OCI-M2 (cell line): ENCODE measurements around the gene TCFL5.
"Not testable (repeated sequence)": the region's sequence is repeated elsewhere in the genome, so short reads cannot be mapped to it uniquely, and the experiment has no call there.

ENCODE experiments used
- DNase-seq: peaks from one replicate; lab custom pipeline; 2025; ENCODE audit not compliant: unreplicated experiment; lab: John Stamatoyannopoulos, UW

Gene TCFL5

DNA sequence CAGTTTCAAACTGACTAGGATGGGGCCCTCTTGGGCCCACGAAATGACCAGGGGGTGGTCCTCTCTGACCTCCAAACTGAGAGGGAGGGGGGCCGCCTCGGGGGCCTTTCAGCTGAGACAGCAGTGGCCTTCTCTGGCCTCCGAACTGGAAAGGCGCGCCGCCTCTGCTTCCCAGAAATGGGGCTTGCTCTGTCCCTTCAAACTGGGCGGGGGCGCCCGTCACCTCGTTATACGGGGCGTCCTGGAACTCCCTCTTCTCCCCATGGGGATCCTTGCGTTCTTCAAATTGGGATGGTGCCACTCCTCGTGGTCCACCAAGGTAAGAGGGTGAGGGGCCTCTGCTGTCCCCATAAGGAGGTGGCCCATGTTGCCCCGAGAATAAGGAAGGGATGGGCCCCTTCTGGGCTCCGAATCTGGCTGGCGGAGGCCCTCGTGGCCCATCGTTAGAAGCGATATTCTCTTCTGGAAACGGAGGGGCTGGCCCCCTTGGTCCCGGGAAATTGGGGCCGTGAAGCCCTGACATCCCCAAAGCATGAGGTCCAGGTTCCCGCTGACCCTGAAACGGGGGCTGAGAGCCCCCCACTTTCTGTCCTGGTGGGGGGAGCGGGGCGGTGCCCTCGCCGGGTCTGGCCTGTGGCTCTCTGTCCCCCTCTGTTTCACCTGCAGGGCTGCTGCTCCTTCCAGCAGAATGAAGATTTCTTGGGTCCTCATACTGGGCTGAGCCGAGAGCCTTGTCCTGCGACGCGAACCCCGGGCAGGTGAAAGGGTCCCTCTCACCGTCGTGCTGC lies 18.7 kb upstream of the TCFL5 start:
- DNase-seq: no peak

DNA sequence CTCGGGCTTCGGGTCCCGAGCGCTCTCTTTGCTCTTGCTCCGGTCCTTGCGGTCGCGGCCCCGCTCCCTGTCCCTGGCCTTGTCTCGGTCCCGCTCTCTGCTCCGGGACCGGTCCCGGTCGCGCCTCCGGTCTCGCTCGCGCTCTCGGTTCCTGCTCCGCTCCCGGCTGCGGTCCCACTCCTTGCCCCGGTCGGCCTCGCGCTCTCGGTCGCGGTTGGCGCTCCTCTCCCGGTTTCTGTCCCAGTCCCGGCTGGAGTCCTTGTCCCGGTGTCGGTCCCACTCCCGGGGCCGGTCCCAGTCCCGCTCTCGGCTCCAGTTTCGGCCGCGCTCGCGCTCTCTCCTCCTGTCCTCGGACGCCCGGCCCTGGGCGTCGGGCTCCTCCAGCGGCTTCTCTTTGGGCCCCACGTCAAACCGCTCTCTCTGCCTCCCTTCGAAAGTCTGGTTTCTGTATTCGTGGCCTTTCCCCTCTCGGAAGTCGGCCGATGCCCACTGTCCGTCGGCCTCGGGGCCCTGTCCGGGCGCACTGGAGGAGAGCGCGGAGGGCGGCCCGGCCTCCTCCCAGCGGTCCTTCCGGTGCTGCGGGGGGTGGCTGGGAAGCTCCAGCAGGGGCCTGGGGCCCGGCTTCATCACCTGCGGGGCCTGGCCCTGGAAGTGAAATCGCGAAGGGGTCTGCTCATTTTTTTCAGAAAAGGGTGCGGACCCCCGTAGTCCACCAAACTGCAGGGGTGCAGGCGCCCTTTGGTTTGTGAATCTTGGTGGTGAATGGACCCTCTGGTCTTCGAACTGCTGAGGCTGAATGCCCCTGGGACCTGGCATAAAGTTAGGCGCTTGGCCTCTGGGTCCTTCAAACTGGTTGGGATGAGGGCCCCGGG lies 17.9 kb upstream of the TCFL5 start:
- DNase-seq: no peak

DNA sequence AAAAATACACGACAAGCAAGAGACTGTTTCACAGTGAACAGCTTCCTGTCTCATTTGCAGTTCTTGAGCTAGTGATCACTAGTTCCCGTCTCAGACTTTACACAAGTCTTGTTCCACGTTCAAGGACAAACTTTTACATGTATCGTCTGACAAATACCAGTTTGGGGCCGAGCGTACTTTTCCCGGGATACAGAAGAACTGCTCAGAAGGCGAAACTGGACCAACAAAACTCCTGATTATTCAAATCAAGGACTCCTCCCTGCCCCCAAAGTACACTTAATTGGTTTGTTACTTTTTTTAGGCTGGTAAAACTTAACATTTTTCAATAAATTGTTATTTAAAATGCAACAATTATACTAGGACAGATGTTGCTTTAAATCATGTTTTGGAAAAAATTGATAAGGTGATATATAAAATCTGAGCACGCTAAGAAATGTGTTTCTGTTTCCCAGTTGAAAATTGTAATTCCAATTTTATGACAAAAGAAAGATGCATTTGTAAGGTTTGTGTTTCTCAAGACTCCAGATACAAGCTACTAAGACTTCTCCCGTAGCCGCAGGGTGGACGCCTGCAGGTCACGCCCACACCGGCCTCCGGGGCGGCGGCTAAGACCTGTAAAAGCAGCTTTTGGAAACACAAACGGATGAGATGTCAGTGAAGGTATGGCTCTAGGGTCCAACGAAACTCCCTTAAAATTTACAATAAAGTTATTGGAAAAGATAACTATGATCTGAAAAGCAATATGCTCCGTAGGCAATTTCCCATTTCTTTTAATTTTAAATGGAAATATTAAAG lies 16.8 kb upstream of the TCFL5 start:
- DNase-seq: no peak

DNA sequence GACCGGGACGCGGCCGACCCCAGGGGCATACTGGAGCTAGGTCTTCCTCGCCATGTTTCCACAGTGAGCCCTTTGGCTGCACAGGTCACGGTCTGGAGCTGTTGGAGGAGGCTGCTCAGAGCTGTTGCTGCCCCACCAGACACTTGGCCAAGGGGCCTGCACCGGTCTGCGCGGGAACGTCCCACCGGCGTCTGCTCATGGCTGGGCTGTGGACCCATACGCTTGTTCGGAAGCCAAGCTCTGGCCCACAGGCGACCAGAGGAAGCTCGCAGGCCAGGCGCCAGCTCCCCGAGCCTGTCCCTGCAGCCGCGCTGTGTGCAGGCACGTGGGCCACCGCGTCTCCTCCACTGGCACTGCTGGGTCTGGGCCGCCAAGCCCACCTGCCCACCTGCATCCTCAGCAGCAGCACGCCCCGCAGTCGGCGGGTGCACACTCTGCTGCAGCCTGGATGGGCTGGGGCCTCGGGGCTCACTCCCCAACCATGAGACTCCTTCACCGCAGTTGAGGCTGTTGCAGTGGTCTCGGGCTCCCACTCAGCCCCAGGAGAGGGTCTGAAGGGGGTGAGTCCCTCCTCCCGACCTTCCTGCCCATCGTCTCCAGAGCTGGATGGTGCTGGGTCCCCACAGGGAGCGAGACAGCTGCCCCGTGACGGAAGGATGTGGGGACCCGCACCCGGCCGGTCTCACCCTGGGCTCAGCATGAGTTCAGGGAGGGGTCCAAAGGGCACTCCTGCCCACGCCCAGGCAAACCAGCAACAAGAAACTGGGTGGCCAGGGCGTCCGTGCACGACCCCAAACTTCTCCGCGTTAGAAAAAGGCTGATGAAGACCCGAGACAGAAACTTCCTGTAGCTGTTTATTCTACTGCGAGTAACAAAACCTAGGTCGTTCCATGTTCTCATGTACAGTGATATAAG lies 15.5 kb upstream of the TCFL5 start:
- DNase-seq: no peak

DNA sequence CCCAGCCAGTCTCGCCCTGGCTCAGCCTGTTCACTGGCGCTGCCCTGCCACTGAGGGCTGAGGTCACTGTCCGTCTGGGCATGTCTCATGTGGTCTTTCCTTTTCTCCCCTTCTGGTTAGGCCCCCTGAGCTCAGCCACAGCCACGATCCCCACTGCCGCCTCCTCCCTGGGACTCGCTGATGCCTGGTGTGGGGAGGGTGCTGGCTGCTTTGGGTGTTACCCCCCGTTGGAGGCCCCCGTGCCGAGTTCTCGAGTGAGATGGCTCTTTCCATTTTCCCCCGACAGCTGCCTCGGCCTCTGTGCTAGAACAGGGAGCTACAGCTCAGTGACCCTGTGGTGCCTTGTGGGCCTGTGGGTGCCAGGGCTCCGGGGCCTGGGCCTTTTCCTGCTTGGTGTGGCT lies 14.9 kb upstream of the TCFL5 start:
- DNase-seq: no peak

DNA sequence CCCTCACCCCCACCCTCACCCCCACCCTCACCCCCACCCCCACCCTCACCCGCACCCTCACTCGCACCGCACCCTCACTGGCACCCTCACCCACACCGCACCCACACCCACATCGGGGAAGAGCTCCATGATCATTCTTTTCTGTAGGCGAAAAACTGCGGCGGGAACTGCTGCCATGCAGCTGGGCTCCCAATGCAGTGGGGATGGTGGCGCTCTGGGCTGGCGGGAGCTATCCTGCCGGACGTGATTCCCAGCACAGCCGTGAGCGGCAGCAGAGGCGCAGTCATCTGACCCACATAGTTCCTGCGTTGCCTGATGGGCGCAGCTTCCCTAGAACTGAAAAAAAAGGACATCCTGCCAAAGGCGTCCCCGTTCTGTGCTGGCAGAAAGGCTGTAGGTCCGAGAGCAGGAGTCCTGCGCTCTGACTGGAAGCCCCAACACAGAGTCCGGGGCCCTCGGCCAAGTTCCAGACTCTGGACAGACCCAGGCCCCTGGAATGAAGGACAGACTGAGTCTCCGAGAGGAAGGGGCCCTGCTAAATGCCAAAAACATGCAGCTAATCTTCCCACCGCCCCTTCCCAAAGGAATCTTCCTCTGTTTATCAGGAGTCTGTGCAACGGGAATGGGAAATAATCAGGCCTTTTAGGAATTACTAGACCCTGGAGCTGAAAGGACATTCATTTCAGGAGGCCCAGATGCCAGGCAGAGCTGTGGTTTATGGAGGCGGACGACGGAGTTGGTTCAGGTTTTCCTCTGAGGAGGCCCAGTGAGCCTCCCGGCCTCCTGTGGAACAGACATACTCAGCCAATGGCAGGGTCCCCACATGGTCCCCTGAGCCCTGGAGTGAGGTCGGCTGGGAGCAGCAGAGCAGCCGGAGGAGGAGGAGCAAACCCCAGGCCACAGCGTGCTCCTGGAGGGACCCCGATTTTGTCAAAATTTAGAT lies 14.1 kb upstream of the TCFL5 start:
- no peak for DNase-seq

DNA sequence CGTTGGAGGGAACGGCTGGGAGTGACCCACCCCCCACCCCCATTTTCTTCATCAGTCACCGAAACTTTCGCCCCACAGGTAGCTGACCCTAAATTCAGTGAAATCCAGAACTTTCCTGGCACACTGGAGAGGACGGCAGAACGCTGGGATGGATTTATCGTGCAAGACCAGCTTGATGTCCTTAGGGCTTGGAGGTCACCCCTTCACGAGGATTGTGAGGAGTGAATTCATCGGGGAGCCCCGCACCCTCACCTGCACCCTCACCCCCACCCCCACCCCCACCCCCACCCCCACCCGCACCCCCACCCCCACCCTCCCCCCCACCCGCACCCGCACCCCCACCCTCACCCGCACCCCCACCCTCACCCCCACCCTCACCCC lies 13.3 kb upstream of the TCFL5 start:
- no peak for DNase-seq

DNA sequence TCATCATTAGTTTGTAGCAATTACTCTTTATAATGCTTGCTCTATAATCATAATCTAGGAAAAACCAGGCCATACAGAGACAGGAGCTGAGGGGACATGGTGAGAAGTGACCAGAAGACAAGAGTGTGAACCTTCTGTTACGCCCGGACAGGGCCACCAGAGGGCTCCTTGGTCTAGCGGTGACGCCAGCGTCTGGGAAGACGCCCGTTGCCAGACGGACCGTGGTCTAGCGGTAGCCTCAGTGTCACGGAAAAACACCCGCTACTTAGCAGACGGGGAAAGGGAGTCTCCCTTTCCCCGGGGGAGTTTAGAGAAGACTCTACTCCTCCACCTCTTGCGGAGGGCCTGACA lies 12.0 kb upstream of the TCFL5 start:
- DNase-seq: not testable (repeated sequence)

DNA sequence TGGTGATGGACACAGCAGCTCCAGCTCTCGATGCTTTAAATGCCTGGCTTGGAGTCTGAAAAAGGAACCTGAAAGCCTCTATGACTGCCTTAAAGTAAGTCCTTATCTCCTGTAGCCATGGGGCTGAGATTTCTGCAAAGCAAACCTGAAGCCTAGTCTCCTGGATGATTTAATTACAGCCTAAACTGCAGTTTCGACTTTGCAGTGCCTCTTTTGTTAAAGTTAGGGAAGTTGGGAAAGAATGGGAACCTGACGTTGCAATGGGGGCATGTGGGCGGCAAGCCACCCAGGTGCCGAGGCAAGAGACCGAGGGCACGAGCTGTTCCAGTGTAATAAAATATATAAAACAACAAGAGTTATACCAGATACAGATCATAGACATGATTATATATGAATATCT lies 11.7 kb upstream of the TCFL5 start:
- DNase-seq: no peak

DNA sequence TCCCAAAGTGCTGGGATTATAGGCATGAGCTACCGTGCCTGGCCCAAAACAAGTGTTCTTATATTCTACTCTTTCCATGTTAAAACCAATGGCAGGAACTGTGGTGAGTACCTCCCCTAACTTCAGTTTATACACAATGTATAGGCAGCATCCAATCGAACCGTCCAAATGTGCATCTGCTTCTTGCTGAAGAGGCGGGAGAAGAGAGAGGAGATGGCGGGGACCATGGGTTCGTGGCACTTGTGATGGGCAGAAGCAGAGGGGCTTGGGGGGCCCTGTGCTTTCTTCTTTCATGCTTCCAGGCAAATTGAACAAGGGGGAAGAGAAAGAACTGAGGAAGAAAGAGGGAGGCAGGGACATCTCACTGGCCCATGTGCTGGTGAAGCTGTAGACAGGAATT lies 11.2 kb upstream of the TCFL5 start:
- no peak for DNase-seq

DNA sequence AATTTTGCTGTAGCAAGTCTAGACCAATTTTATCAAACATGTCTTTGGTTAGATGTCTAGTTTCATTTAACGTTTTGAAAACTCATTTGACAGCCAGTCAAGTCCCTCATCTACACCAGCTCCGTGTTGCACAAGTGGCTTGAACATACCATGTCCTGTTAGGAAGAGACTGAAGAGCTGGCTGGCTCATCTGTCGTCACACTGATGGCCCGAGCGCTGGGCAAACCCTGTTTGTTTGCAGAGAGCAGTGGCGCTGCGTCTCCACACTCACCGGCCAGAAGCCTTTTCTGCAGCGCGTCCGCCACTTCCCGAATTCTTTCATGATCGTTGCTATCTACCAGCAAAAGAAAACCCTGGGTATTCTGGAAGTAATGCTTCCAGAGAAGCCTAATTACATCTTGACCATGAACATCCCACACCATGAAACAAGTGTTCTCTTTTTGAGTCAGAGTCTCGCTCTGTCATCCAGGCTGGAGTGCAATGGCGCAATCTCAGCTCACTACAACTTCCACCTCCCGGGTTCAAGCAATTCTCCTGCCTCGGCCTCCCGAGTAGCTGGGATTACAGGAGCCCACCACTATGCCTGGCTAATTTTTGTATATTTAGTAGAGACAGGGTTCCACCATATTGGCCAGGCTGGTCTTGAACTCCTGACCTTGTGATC lies 10.7 kb upstream of the TCFL5 start:
- no peak for DNase-seq

DNA sequence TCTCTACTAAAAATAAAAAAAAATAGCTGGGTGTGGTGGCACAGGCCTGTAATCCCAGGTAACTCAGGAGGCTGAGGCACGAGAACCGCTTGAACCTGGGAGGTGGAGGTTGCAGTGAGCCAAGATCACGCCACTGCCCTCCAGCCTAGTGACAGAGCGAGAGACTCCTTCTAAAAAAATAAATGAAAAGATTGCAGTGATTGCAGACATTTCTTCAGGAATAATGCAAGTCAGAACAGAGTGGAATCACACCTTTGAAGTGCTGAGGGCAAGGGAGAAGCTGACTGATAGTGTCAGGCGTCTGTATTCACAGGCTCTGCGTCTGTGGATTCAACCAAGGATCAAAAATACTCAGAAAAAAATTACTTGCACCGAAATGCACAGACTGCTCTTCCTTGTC lies 2.6 kb upstream of the TCFL5 start:
- no peak for DNase-seq

DNA sequence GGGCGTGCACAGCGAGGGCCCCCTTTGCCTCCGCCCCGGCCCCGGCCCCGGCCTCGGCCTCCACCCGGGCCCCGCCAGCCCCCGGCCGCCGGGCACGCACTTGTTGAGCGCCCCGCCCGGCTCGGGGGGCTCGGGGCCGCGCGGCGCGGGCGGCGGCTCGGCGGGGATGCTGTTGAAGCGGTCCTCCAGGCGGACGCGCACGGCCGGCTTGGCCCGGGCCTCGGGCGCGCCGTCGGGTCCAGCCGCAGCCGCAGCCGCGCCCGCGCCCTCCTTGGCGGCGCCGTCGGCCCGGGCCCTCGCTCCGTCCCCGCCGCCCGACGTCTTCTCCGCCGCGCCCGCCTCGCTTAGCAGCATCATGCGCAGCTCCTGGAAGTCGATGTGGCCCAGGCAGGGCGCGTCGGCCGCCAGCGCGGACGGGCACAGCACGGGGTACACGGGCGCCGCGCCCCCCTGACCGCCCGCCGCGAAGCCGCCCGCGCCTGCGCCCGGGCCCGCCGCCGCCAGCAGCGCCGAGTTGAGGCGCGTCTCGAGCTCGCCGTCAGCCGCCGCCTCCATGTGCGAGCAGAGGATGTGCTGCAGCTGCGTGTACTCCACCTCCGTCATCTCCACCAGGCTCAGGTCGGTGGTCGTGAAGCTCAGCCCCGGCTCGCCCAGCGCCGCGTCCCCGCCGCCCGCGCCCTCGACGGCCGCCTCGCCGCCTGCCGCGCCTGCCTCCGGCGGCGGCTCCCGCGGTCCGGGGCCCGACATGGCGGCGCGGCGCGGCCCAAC lies 514 bp downstream of the TCFL5 start:
- no peak for DNase-seq

DNA sequence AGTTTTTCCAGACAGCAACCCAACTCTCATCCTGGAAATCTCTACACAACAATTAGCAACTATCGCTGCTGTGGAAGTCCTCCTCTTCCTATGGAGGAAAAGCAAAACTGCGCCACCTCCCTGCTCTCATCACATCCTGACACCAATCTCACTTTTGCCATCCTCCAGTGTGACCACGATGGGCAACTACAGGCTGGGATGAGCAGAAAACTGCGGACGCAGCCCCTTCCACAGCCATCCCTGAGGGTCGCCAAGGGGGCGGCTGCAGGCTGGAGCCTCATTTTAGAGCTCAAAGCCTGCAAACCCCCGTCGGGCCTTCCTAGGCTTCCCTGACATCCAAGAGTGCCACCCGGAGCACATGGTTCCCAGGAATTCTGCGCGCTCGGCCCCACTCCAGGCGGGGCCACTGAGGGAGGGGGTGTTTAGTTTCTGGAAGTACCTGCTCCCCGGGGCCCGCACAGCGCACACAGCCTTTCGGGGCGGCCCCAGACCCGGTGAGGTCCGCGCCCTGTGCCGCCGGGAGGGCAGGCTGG lies 1.2 kb downstream of the TCFL5 start:
- no peak for DNase-seq

DNA sequence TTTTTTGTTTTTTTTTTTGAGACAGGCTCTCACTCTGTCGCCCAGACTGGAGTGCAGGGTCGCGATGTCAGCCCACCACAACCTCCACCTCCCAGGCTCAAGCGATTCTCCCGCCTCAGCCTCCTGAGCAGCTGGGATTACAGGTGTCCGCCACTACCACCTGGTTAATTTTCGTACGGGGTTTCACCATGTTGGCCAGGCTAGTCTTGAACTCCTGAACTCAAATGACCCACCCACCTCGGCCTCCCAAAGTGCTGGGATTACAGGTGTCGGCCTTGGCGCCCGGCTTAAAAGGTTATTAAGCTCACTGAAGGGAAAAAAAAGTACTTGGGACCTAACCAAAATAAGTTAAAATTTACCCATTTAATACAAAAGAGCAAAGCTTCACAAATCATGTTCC lies 1.9 kb downstream of the TCFL5 start:
- DNase-seq: no peak

DNA sequence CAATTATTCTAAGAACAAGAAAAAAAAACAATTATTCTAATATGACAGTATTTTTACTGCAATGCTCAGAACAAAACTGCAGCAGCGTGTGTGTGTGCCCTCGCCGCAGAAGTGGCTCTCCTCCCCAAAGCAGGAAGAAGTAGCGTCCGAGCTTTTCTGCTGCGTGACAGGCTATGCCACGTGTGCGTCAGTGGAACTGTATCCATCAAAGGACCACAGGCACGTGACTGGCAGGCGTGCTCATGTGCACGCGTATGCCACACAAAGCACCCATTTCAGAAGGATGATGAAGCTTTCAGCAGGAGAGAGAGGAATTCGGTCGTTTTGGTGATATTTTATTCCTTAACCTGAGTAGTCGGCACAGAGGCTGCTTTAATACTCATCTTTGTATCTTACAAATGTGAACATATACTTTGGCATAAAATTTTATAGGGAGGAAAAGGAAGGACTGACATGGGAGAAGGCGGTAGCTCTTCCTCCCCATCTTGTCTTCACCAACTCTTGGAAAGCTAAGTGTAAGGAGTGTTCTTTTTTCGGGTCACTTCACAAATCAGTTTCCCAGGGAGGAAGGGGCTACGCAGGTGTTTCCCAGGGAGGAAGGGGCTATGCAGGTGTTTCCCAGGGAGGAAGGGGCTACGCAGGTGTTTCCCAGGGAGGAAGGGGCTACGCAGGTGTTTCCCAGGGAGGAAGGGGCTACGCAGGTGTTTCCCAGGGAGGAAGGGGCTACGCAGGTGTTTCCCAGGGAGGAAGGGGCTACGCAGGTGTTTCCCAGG lies 3.4 kb downstream of the TCFL5 start:
- DNase-seq: no peak

DNA sequence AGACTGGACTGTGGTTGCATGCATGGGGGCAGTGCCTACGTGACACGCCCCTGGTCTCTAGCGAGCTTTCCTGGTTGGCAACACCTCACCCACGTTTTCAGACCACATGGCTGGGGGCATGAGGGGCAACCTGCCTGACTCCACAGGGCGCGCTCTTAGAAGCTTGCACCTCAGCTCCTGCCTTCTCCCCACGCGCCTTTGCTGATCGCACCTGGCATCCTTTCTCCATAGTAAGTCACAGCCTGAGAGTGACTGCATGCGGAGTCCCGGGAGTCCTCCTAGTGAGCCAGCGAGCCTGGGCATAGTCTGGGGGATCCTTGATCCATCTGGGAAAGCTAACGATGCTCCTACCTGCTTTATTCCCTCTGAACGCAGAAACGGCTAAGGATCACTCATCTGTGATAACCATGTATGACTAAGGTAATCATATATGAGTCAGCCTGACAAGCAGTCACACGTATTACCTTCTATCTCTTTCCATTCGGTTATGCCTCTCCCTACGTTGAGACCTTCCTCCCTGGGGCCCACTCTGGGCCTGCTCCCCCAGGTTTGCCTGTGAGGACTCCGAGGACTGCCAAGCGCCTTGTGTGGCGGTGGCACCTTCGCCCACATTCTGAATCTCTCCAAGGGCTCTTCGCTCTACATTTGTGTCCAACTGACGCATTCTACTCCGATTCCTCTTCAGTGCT lies 4.5 kb downstream of the TCFL5 start:
- DNase-seq: no peak
